SK-N-MC (cell line): ENCODE measurements around the gene GABRP.

ENCODE experiments used
- EZH2 ChIP-seq: fragments of 200-600 bp; sonication (generic); IDR thresholded peaks from one replicate; pipeline ENCODE4 v1.6.1; 2017; ENCODE audit warnings: antibody characterized with exemption
- FOXP2 ChIP-seq: optimal IDR thresholded peaks from 2 replicates; pipeline ENCODE3; 2011; ENCODE audit warnings: mild to moderate bottlenecking, moderate library complexity; ENCODE audit not compliant: insufficient read depth; ENCODE audit errors: extremely low read length, control extremely low read depth
- POLR2AphosphoS5 ChIP-seq: IDR thresholded peaks from 2 replicates; pipeline ENCODE4 v1.6.1; 2012; ENCODE audit warnings: mild to moderate bottlenecking, low read depth, low read length, borderline replicate concordance

DNA sequence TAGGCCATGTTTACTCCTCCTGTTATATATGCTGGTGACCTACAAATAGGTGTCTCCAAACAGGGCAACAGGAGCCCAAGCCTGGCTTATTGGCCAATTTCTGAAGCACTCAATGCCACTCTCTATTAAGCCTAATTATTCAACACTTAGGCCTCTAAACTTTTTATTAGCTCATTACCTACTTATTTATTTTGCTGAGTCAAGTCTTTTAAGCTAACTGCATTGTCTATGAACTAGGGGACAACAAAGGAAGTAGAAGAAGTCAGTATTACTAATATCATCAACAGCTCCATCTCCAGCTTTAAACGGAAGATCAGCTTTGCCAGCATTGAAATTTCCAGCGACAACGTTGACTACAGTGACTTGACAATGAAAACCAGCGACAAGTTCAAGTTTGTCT, 28.2 kb downstream of the GABRP start:
- no peak for TF ChIP-seq EZH2
- no peak for TF ChIP-seq POLR2AphosphoS5
- no peak for TF ChIP-seq FOXP2
